Esophagus muscularis mucosa (tissue), 3 donors: ENCODE measurements around the gene SV2C.

ENCODE experiments used
- POLR2A ChIP-seq: fragments of 450-650 bp; IDR thresholded peaks from one replicate; pipeline ENCODE4 v1.6.1; 2017; ENCODE audit warnings: antibody characterized with exemption, moderate library complexity, mild to moderate bottlenecking, low read depth
- POLR2AphosphoS5 ChIP-seq, 2 donors: sonication (generic); formaldehyde crosslinking; IDR thresholded peaks; one replicate each; pipeline ENCODE4 v1.6.1; 2017; ENCODE audit warnings: antibody characterized with exemption in 2 of 2
- TF ChIP-seq, protein P1 (sequence below), 3 experiments: fragments of 200-600 bp in 2 of 3; fragments of 450-650 bp in 1 of 3; sonication (generic) in 2 of 3; IDR thresholded peaks; one replicate each; pipeline ENCODE4 v1.5.1; 2017 to 2019; ENCODE audit warnings: antibody characterized with exemption in 3 of 3, mild to moderate bottlenecking in 2 of 3, moderate library complexity in 1 of 3

DNA sequence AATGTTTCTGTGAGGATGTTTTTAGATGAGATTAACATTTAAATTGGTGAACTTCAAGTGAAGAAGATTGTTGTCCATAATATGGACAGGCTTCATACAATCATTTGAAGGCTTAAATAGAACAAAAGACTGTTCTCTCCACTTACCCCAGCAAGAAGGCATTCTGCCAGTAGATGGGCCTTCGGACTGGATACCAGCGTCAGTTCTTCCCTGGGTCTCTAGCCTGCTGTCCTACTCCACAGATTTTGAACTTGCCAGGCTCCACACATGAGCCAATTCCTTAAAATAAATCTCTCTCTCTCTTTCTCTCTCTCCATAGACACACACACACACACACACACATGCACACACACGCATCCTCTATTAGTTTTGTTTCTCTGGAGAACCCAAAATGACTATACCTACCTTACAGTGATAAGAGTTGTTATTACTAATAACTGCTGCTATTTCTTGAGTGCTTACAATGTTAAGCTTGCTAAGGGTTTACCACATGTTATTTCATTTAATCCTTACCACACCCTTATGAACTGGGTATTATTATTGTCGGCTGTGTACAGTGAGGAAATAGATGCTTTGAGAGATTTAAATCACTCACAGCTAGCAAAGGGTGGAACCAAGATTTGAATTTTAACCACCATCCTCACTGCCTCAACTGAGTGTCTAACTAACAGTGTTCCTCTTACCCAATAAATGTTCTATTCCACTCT lies 300.1 kb downstream of the SV2C start:
- TF ChIP-seq, protein P1, sequence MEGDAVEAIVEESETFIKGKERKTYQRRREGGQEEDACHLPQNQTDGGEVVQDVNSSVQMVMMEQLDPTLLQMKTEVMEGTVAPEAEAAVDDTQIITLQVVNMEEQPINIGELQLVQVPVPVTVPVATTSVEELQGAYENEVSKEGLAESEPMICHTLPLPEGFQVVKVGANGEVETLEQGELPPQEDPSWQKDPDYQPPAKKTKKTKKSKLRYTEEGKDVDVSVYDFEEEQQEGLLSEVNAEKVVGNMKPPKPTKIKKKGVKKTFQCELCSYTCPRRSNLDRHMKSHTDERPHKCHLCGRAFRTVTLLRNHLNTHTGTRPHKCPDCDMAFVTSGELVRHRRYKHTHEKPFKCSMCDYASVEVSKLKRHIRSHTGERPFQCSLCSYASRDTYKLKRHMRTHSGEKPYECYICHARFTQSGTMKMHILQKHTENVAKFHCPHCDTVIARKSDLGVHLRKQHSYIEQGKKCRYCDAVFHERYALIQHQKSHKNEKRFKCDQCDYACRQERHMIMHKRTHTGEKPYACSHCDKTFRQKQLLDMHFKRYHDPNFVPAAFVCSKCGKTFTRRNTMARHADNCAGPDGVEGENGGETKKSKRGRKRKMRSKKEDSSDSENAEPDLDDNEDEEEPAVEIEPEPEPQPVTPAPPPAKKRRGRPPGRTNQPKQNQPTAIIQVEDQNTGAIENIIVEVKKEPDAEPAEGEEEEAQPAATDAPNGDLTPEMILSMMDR (IDR thresholded peaks at IDR 0.05), result no peak
- TF ChIP-seq POLR2A (no peak), POLR2AphosphoS5 (IDR thresholded peaks at IDR 0.05) (no peak)
